HCT116 (cell line): Measurements from ENCODE around the gene TMEM147. TPM values are rescaled to one million over a fixed set of nuclear protein-coding genes. Genes with fewer than 3 reads are reported as not detected.

Experiments
- ATAC-seq: fragments of 200-7000 bp; cut with Tn5 transposase; 2 replicates; pipeline ENCODE4 v1.9.1; 2020; ENCODE audit warnings: mild to moderate bottlenecking, moderate library complexity
- BruUV-seq: library from RNA; stranded (reverse); fragments of 400-500 nt; replicated peaks from 2 replicates; lab custom pipeline; 2021; lab: Mats Ljungman, UMichigan
- CTCF ChIA-PET: fragments of 300-600 bp; sonication (Branson Sonifier 250); formaldehyde crosslinking; loops from one replicate; lab custom pipeline; 2021; ENCODE audit warnings: antibody characterized with exemption; lab: Charles Lee
- POLR2A ChIA-PET: fragments of 300-600, 350-600 bp; sonication (Branson Sonifier 250); formaldehyde crosslinking; loops from one replicate; lab custom pipeline; 2021; ENCODE audit warnings: antibody characterized with exemption; lab: Charles Lee
- RAD21 ChIA-PET, 2 experiments: fragments of 300-600 bp; sonication (Branson Sonifier 250); formaldehyde crosslinking; loops; one replicate each; lab custom pipeline; 2023; ENCODE audit warnings: low total read pairs in 2 of 2; ENCODE audit not compliant: uncharacterized antibody in 2 of 2, unreplicated experiment in 2 of 2, low non-redundant PET in 1 of 2; lab: Charles Lee
- DNase-seq: peaks from one replicate; pipeline ENCODE4 v3.0.0-alpha.2; 2010; ENCODE audit warnings: low read depth, low spot score
- H2AFZ ChIP-seq: fragments of 200-600 bp; shearing (Covaris generic), sonication (generic); 2 replicates; pipeline ENCODE4 v1.6.1; 2017; ENCODE audit warnings: low read depth, mixed run types, mixed read lengths, antibody characterized with exemption, low read length; ENCODE audit not compliant: poor library complexity, severe bottlenecking
- H3K27ac ChIP-seq: 2 replicates; pipeline ENCODE4 v1.5.1; 2012; ENCODE audit warnings: low read depth, low read length
- H3K27me3 ChIP-seq: fragments of 200-600 bp; sonication (generic); 2 replicates; pipeline ENCODE4 v1.6.1; 2016; ENCODE audit warnings: mixed run types, low read length, mixed read lengths; ENCODE audit not compliant: insufficient read depth
- H3K36me3 ChIP-seq, 2 experiments: fragments of 200-500 bp in 1 of 2; fragments of 200-600 bp in 1 of 2; sonication (Bioruptor generic) in 1 of 2; sonication (generic) in 1 of 2; 2 replicates each; pipeline versions ENCODE4 v1.5.1 to v1.6.1; 2014 to 2016; ENCODE audit warnings: low read length in 2 of 2, inconsistent platforms in 1 of 2, mixed read lengths in 1 of 2, mixed run types in 1 of 2; ENCODE audit not compliant: insufficient read depth in 2 of 2, control insufficient read depth in 1 of 2
- H3K4me1 ChIP-seq, 2 experiments: fragments of 200-600 bp in 1 of 2; sonication (generic) in 1 of 2; 2 replicates each; pipeline versions ENCODE4 v1.5.1 to v1.6.1; 2012 to 2017; ENCODE audit warnings: low read length in 2 of 2, inconsistent platforms in 1 of 2, mild to moderate bottlenecking in 1 of 2, mixed read lengths in 1 of 2, mixed run types in 1 of 2, moderate library complexity in 1 of 2; ENCODE audit not compliant: insufficient read depth in 2 of 2, control insufficient read depth in 1 of 2
- H3K4me2 ChIP-seq: fragments of 200-600 bp; sonication (generic); 2 replicates; pipeline ENCODE4 v1.6.1; 2017; ENCODE audit warnings: mixed run types, low read length, mixed read lengths
- H3K4me3 ChIP-seq, 2 experiments: fragments of 200-600 bp in 1 of 2; sonication (generic) in 1 of 2; replicated peaks in 1 of 2; 2 replicates each; pipeline ENCODE4 v1.5.1; 2011 to 2016; ENCODE audit warnings: low read length in 2 of 2, control low read depth in 1 of 2, low read depth in 1 of 2, mild to moderate bottlenecking in 1 of 2, mixed read lengths in 1 of 2, mixed run types in 1 of 2
- H3K79me2 ChIP-seq: fragments of 200-600 bp; sonication (generic); 2 replicates; pipeline ENCODE4 v1.6.1; 2017; ENCODE audit warnings: mild to moderate bottlenecking, mixed run types, low read length, moderate library complexity, mixed read lengths; ENCODE audit not compliant: insufficient read depth
- H3K9ac ChIP-seq: fragments of 200-600 bp; sonication (generic); 2 replicates; pipeline ENCODE4 v1.6.1; 2016; ENCODE audit warnings: low read length, mixed read lengths
- H3K9me2 ChIP-seq: fragments of 200-600 bp; sonication (generic), shearing (Covaris generic); 2 replicates; pipeline ENCODE4 v1.6.1; 2017; ENCODE audit warnings: mixed run types, mild to moderate bottlenecking, moderate library complexity; ENCODE audit not compliant: insufficient read depth
- H3K9me3 ChIP-seq, 2 experiments: fragments of 200-500 bp in 1 of 2; fragments of 200-600 bp in 1 of 2; sonication (Bioruptor generic) in 1 of 2; sonication (generic) in 1 of 2; 2 replicates each; pipeline ENCODE4 v1.6.1; 2014 to 2017; ENCODE audit warnings: low read length in 2 of 2, mixed read lengths in 2 of 2, inconsistent platforms in 1 of 2, low read depth in 1 of 2, mild to moderate bottlenecking in 1 of 2, mixed run types in 1 of 2, moderate library complexity in 1 of 2; ENCODE audit not compliant: control insufficient read depth in 1 of 2, insufficient read depth in 1 of 2
- H4K20me1 ChIP-seq: fragments of 200-600 bp; sonication (generic), shearing (Covaris generic); 2 replicates; pipeline ENCODE4 v1.6.1; 2017; ENCODE audit warnings: mixed run types, mild to moderate bottlenecking, moderate library complexity; ENCODE audit not compliant: insufficient read depth
- EGR1 ChIP-seq: IDR thresholded peaks from 2 replicates; pipeline ENCODE4 v1.6.1; 2012; ENCODE audit warnings: low read depth
- ELF1 ChIP-seq: IDR thresholded peaks from 2 replicates; pipeline ENCODE4 v1.6.1; 2012; ENCODE audit warnings: low read depth, borderline replicate concordance
- EZH2 ChIP-seq: fragments of 200-600 bp; sonication (generic); IDR thresholded peaks from 2 replicates; pipeline ENCODE4 v1.6.1; 2017; ENCODE audit warnings: antibody characterized with exemption, mixed run types
- EZH2phosphoT487 ChIP-seq: fragments of 200-600 bp; IDR thresholded peaks from 2 replicates; pipeline ENCODE4 v1.6.1; 2018; ENCODE audit warnings: antibody characterized with exemption, borderline replicate concordance
- JUND ChIP-seq: IDR thresholded peaks from 2 replicates; pipeline ENCODE4 v1.6.1; 2012
- POLR2A ChIP-seq: IDR thresholded peaks from 2 replicates; pipeline ENCODE4 v1.7.0; 2011; ENCODE audit warnings: borderline replicate concordance; ENCODE audit not compliant: insufficient read depth, insufficient read length; ENCODE audit errors: extremely low read depth
- RAD21 ChIP-seq: IDR thresholded peaks from 2 replicates; pipeline ENCODE4 v1.6.1; 2012; ENCODE audit warnings: low read depth, mild to moderate bottlenecking
- TCF7L2 ChIP-seq: IDR thresholded peaks from 2 replicates; pipeline ENCODE4 v1.7.0; 2011; ENCODE audit warnings: borderline replicate concordance, inconsistent platforms; ENCODE audit not compliant: insufficient read depth, insufficient read length; ENCODE audit errors: extremely low read depth
- YY1 ChIP-seq: IDR thresholded peaks from 2 replicates; pipeline ENCODE4 v1.6.1; 2011; ENCODE audit warnings: low read length, low read depth, moderate library complexity, mild to moderate bottlenecking; ENCODE audit not compliant: insufficient replicate concordance; ENCODE audit errors: extremely low read depth
- ZFX ChIP-seq: fragments of 450-650 bp; IDR thresholded peaks from 2 replicates; pipeline ENCODE4 v1.6.1; 2017
- intact Hi-C: fragments of 100-400 bp; cut with micrococcal nuclease; formaldehyde crosslinking; loops from 2 replicates; pipeline ENCODE4 v1.10.0; 2022
- total RNA-seq: library from RNA; stranded (reverse); gene quantifications from one replicate; pipeline ENCODE4 v1.2.1, GENCODE V29; 2021; ENCODE audit not compliant: unreplicated experiment
- TF ChIP-seq, protein P1 (sequence below): IDR thresholded peaks from 2 replicates; pipeline ENCODE4 v1.6.1; 2012
- TF ChIP-seq, protein P2 (sequence below), 3 experiments: fragments of 200-600 bp in 1 of 3; sonication (generic) in 1 of 3; IDR thresholded peaks in 2 of 3; conservative IDR thresholded peaks in 1 of 3; 2 replicates each; pipeline ENCODE4 v1.5.1; 2012 to 2017; ENCODE audit warnings: low read depth in 2 of 3, low read length in 2 of 3, antibody characterized with exemption in 1 of 3, borderline replicate concordance in 1 of 3, control low read depth in 1 of 3, mild to moderate bottlenecking in 1 of 3, mixed read lengths in 1 of 3, mixed run types in 1 of 3, moderate library complexity in 1 of 3; ENCODE audit not compliant: insufficient read depth in 1 of 3
- TF ChIP-seq, protein P3 (sequence below): IDR thresholded peaks from 2 replicates; pipeline ENCODE4 v1.6.1; 2012

The TMEM147 gene
- total RNA-seq, 1 experiment from 2014 or later, result 128 TPM

DNA sequence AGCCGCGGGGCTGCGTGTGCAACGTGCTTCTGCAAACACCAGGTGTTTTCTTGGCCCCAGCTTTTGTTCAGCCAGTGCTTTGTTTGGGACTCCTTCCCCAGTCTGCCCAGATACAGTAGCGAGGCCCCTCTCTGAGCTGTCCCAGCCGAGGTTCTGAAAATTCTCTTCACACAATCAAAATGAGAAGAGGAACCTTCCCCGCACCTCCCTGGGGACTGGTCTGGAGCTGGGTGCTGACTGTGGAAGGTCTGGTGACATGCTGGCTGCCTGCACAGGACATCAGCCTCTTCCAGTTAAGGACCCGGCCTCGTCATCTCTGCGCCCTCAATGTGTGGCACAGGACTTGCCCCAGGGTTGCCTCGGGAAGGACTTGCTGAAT lies 13.8 kb downstream of the TMEM147 start:
- TF ChIP-seq TCF7L2, result no peak
- TF ChIP-seq, protein P1, sequence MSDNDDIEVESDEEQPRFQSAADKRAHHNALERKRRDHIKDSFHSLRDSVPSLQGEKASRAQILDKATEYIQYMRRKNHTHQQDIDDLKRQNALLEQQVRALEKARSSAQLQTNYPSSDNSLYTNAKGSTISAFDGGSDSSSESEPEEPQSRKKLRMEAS, result no peak
- no peak for TF ChIP-seq JUND
- no peak for TF ChIP-seq ELF1
- no peak for TF ChIP-seq ZFX
- no peak for TF ChIP-seq POLR2A
- no peak for TF ChIP-seq EZH2phosphoT487
- TF ChIP-seq, protein P2, sequence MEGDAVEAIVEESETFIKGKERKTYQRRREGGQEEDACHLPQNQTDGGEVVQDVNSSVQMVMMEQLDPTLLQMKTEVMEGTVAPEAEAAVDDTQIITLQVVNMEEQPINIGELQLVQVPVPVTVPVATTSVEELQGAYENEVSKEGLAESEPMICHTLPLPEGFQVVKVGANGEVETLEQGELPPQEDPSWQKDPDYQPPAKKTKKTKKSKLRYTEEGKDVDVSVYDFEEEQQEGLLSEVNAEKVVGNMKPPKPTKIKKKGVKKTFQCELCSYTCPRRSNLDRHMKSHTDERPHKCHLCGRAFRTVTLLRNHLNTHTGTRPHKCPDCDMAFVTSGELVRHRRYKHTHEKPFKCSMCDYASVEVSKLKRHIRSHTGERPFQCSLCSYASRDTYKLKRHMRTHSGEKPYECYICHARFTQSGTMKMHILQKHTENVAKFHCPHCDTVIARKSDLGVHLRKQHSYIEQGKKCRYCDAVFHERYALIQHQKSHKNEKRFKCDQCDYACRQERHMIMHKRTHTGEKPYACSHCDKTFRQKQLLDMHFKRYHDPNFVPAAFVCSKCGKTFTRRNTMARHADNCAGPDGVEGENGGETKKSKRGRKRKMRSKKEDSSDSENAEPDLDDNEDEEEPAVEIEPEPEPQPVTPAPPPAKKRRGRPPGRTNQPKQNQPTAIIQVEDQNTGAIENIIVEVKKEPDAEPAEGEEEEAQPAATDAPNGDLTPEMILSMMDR (IDR thresholded peaks at IDR 0.05 in 2 of 3, conservative IDR thresholded peaks at IDR 0.05 in 1 of 3; ENCODE audit: borderline replicate concordance in 1 of 3, insufficient read depth in 1 of 3, low read depth in 2 of 3, low read length in 2 of 3), result no peak
- no peak for TF ChIP-seq EGR1
- no peak for TF ChIP-seq RAD21
- no peak for TF ChIP-seq EZH2
- no peak for TF ChIP-seq YY1
- TF ChIP-seq, protein P3, sequence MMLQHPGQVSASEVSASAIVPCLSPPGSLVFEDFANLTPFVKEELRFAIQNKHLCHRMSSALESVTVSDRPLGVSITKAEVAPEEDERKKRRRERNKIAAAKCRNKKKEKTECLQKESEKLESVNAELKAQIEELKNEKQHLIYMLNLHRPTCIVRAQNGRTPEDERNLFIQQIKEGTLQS, result no peak
- Histone ChIP-seq H3K36me3 (no peaks in the 10 kb centered on the region), H3K79me2 (no peaks in the 10 kb centered on the region), H4K20me1 (no peaks in the 10 kb centered on the region), H3K4me2 (no peak overlapping the region), H2AFZ (no peak overlapping the region), H3K4me1 (peaks cover 0 to 12% of the 10 kb centered on the region in 2 experiments; a peak in 2 of 4 replicates), H3K27me3 (no peaks in the 10 kb centered on the region), H3K4me3 (no peak overlapping the region), H3K27ac (no peak overlapping the region), H3K9me3 (no peaks in the 10 kb centered on the region), H3K9ac (no peak overlapping the region), H3K9me2 (no peaks in the 10 kb centered on the region)
- intact Hi-C loops, result no loop called here
- RAD21 ChIA-PET, result no interaction called here
- no TSS peak for BruUV-seq
- POLR2A ChIA-PET, result no interaction called here
- ATAC-seq (no peak), DNase-seq (no peak)
- CTCF ChIA-PET, result no interaction called here
